ENCODE measurements around the gene PAGR1. TPM values are rescaled to one million over a fixed set of nuclear protein-coding genes. Genes with fewer than 3 reads are reported as not detected.
A peak's percentile ranks its signal among the peaks of the same experiment; 100 is the strongest.

PAGR1 gene
- total and polyA plus RNA-seq, 9 of the 15 experiments (the other 6 are each of a cell fraction or from before 2014, with no cell fraction given) = 1.4 to 58.2 (median 16.8) TPM

DNA sequence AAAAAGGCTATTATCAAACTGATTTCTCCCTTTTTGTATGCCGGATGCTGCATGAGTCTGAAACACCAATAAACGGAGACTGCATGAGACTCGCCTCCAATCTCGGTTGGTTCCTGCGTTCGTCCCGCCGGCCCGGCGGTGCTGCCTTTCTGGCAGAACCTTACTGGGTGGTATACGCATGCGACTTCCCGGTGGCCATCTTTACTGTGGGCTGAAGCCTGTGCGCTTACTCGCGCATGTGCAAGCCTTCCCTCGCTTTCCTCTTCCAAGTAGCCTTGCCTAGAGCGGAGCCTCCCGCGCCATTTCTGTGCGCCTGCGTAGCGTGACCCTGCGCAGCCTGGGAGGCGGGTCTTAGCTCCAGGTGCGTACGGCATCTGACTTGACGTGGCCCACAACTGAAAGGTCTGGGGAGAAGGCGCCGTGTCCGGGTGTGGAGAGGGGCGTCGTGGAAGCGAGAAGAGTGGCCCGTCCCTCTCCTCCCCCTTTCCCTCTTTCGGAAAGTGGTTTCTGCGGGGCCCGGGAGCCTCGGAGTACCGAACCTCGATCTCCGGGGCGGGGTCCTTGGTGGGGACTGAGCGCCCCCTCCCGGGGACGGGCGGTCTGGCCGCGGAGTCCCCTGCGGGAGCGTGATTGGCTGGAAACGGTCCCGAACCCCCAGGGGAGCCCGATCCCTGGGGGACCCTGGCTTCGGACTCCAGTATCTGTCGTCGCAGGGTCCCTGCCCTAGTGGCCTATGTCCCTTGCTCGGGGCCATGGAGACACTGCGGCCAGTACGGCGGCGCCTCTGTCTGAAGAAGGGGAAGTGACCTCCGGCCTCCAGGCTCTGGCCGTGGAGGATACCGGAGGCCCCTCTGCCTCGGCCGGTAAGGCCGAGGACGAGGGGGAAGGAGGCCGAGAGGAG is at the start of gene PAGR1 (continued):
- TF ChIP-seq, protein P1, sequence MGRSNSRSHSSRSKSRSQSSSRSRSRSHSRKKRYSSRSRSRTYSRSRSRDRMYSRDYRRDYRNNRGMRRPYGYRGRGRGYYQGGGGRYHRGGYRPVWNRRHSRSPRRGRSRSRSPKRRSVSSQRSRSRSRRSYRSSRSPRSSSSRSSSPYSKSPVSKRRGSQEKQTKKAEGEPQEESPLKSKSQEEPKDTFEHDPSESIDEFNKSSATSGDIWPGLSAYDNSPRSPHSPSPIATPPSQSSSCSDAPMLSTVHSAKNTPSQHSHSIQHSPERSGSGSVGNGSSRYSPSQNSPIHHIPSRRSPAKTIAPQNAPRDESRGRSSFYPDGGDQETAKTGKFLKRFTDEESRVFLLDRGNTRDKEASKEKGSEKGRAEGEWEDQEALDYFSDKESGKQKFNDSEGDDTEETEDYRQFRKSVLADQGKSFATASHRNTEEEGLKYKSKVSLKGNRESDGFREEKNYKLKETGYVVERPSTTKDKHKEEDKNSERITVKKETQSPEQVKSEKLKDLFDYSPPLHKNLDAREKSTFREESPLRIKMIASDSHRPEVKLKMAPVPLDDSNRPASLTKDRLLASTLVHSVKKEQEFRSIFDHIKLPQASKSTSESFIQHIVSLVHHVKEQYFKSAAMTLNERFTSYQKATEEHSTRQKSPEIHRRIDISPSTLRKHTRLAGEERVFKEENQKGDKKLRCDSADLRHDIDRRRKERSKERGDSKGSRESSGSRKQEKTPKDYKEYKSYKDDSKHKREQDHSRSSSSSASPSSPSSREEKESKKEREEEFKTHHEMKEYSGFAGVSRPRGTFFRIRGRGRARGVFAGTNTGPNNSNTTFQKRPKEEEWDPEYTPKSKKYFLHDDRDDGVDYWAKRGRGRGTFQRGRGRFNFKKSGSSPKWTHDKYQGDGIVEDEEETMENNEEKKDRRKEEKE (IDR thresholded peaks at IDR 0.05; ENCODE audit: borderline replicate concordance in 1 of 2, control insufficient read depth in 1 of 2, low read depth in 2 of 2, low read length in 1 of 2) = no peak
- TF ChIP-seq DIDO1 (tag; IDR thresholded peaks at IDR 0.05; ENCODE audit: low read depth) = peak; percentile 59; the same call in 1 of the 2 replicates
- no peak for TF ChIP-seq NCOA2 (IDR thresholded peaks at IDR 0.05; ENCODE audit: partially characterized antibody in 2 of 2)
- TF ChIP-seq, protein P2, sequence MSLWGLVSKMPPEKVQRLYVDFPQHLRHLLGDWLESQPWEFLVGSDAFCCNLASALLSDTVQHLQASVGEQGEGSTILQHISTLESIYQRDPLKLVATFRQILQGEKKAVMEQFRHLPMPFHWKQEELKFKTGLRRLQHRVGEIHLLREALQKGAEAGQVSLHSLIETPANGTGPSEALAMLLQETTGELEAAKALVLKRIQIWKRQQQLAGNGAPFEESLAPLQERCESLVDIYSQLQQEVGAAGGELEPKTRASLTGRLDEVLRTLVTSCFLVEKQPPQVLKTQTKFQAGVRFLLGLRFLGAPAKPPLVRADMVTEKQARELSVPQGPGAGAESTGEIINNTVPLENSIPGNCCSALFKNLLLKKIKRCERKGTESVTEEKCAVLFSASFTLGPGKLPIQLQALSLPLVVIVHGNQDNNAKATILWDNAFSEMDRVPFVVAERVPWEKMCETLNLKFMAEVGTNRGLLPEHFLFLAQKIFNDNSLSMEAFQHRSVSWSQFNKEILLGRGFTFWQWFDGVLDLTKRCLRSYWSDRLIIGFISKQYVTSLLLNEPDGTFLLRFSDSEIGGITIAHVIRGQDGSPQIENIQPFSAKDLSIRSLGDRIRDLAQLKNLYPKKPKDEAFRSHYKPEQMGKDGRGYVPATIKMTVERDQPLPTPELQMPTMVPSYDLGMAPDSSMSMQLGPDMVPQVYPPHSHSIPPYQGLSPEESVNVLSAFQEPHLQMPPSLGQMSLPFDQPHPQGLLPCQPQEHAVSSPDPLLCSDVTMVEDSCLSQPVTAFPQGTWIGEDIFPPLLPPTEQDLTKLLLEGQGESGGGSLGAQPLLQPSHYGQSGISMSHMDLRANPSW (CRISPR knock-in tag; IDR thresholded peaks at IDR 0.05) = no peak; the same call in 1 of the 2 replicates
- 0 out of 2 replicates have a peak, but pooled peaks have one; percentile 45 for TF ChIP-seq ZNF23 (CRISPR knock-in tag; IDR thresholded peaks at IDR 0.05)
- TF ChIP-seq DPF2 (IDR thresholded peaks at IDR 0.05) = 0 out of 2 replicates have a peak, but pooled peaks have one; percentile 14
- TF ChIP-seq SAFB2 (IDR thresholded peaks at IDR 0.05; ENCODE audit: borderline replicate concordance, low read depth, low read length, severe bottlenecking) = no peak
- TF ChIP-seq CBFA2T3 (IDR thresholded peaks at IDR 0.05) = no peak
- TF ChIP-seq, protein P3, sequence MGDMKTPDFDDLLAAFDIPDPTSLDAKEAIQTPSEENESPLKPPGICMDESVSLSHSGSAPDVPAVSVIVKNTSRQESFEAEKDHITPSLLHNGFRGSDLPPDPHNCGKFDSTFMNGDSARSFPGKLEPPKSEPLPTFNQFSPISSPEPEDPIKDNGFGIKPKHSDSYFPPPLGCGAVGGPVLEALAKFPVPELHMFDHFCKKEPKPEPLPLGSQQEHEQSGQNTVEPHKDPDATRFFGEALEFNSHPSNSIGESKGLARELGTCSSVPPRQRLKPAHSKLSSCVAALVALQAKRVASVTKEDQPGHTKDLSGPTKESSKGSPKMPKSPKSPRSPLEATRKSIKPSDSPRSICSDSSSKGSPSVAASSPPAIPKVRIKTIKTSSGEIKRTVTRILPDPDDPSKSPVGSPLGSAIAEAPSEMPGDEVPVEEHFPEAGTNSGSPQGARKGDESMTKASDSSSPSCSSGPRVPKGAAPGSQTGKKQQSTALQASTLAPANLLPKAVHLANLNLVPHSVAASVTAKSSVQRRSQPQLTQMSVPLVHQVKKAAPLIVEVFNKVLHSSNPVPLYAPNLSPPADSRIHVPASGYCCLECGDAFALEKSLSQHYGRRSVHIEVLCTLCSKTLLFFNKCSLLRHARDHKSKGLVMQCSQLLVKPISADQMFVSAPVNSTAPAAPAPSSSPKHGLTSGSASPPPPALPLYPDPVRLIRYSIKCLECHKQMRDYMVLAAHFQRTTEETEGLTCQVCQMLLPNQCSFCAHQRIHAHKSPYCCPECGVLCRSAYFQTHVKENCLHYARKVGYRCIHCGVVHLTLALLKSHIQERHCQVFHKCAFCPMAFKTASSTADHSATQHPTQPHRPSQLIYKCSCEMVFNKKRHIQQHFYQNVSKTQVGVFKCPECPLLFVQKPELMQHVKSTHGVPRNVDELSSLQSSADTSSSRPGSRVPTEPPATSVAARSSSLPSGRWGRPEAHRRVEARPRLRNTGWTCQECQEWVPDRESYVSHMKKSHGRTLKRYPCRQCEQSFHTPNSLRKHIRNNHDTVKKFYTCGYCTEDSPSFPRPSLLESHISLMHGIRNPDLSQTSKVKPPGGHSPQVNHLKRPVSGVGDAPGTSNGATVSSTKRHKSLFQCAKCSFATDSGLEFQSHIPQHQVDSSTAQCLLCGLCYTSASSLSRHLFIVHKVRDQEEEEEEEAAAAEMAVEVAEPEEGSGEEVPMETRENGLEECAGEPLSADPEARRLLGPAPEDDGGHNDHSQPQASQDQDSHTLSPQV (IDR thresholded peaks at IDR 0.05) = 0 out of 2 replicates have a peak, but pooled peaks have one; percentile 53
- TF ChIP-seq MEF2D (tag; conservative IDR thresholded peaks at IDR 0.05; ENCODE audit: low read depth) = no peak
- TF ChIP-seq MTF1 (CRISPR knock-in tag; IDR thresholded peaks at IDR 0.05; ENCODE audit: borderline replicate concordance) = no peak
- no peak for TF ChIP-seq ZSCAN29 (IDR thresholded peaks at IDR 0.05)
- TF ChIP-seq ZNF77 (CRISPR knock-in tag; IDR thresholded peaks at IDR 0.05) = no peak
- TF ChIP-seq, protein P4, sequence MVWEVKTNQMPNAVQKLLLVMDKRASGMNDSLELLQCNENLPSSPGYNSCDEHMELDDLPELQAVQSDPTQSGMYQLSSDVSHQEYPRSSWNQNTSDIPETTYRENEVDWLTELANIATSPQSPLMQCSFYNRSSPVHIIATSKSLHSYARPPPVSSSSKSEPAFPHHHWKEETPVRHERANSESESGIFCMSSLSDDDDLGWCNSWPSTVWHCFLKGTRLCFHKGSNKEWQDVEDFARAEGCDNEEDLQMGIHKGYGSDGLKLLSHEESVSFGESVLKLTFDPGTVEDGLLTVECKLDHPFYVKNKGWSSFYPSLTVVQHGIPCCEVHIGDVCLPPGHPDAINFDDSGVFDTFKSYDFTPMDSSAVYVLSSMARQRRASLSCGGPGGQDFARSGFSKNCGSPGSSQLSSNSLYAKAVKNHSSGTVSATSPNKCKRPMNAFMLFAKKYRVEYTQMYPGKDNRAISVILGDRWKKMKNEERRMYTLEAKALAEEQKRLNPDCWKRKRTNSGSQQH (CRISPR knock-in tag; IDR thresholded peaks at IDR 0.05) = peak; percentile 87
- TF ChIP-seq NEUROD1 (IDR thresholded peaks at IDR 0.05; ENCODE audit: borderline replicate concordance, low read depth, low read length, partially characterized antibody) = peak; percentile 34

Measured in K562 (cell line).